Measurements from ENCODE around the gene HSBP1L1. TPM values are rescaled to one million over a fixed set of nuclear protein-coding genes. Genes with fewer than 3 reads are reported as not detected.

The HSBP1L1 gene
- polyA plus RNA-seq: 10 to 100 TPM; 15.2 to 27.4 (median 19.0) TPM

GRCh38 chr18:79964330-79965118 is at the start of gene HSBP1L1:
TSS of gene HSBP1L1 (plus strand) at chr18:79964643. CDS start at chr18:79964736, 93 bp downstream.
- 2 to 4% (median 3%) methylated on average over 68 to 73 of the region's 73 CpGs for WGBS, 3 donors
- no peak within 1 kb of the TSS for H3K27ac ChIP-seq (ENCODE audit: low read depth, low read length)

GRCh38 chr18:79915161-79916127 is 49.0 kb upstream of the HSBP1L1 start:
- H3K27ac ChIP-seq (ENCODE audit: low read depth, low read length): no peak overlapping the region
- WGBS, 3 donors: 91 to 95% (median 94%) methylated on average over 48 to 50 of the region's 50 CpGs

- H3K27ac ChIP-seq (ENCODE audit: low read depth, low read length): no peak overlapping the region
- 87 to 90% (median 88%) methylated on average over 25 to 26 of the region's 26 CpGs for WGBS, 3 donors
Observed at GRCh38 chr18:79916128-79916494, 48.3 kb upstream of the HSBP1L1 start.

- H3K27ac ChIP-seq (ENCODE audit: low read depth, low read length): no peak overlapping the region
- 95 to 97% (median 97%) methylated on average over 24 of the region's 24 CpGs for WGBS, 3 donors
Observed at GRCh38 chr18:79916546-79917168, 47.8 kb upstream of the HSBP1L1 start.

- H3K27ac ChIP-seq (ENCODE audit: low read depth, low read length): no peak overlapping the region
- 96 to 98% (median 97%) methylated on average over 28 of the region's 28 CpGs for WGBS, 3 donors
Observed at GRCh38 chr18:79917169-79917852, 47.1 kb upstream of the HSBP1L1 start.

- 96 to 98% (median 96%) methylated on average over 21 to 25 of the region's 25 CpGs for WGBS, 3 donors
- H3K27ac ChIP-seq (ENCODE audit: low read depth, low read length): no peak overlapping the region
Observed at GRCh38 chr18:79917853-79918614, 46.4 kb upstream of the HSBP1L1 start.

GRCh38 chr18:79918615-79919011 is 45.8 kb upstream of the HSBP1L1 start:
- H3K27ac ChIP-seq (ENCODE audit: low read depth, low read length): no peak overlapping the region
- WGBS, 3 donors: 95 to 98% (median 97%) methylated on average over 19 to 20 of the region's 20 CpGs

- WGBS, 3 donors: 96 to 98% (median 97%) methylated on average over 19 of the region's 19 CpGs
- no peak overlapping the region for H3K27ac ChIP-seq (ENCODE audit: low read depth, low read length)
Observed at GRCh38 chr18:79919089-79919488, 45.4 kb upstream of the HSBP1L1 start.

- no peak overlapping the region for H3K27ac ChIP-seq (ENCODE audit: low read depth, low read length)
- 94 to 98% (median 96%) methylated on average over 20 to 24 of the region's 24 CpGs for WGBS, 3 donors
Observed at GRCh38 chr18:79921984-79922965, 42.2 kb upstream of the HSBP1L1 start.

- WGBS, 3 donors: 85 to 89% (median 86%) methylated on average over 16 to 17 of the region's 17 CpGs
- no peak overlapping the region for H3K27ac ChIP-seq (ENCODE audit: low read depth, low read length)
Observed at GRCh38 chr18:79922971-79923411, 41.5 kb upstream of the HSBP1L1 start.

- no peak overlapping the region for H3K27ac ChIP-seq (ENCODE audit: low read depth, low read length)
- 89 to 96% (median 96%) methylated on average over 26 of the region's 26 CpGs for WGBS, 3 donors
Observed at GRCh38 chr18:79923896-79924585, 40.4 kb upstream of the HSBP1L1 start.

- 30 to 78% (median 77%) methylated on average over 25 of the region's 25 CpGs for WGBS, 3 donors
- H3K27ac ChIP-seq (ENCODE audit: low read depth, low read length): no peak overlapping the region
Observed at GRCh38 chr18:79924814-79925731, 39.4 kb upstream of the HSBP1L1 start.

GRCh38 chr18:79926306-79926705 is 38.1 kb upstream of the HSBP1L1 start:
- no peak overlapping the region for H3K27ac ChIP-seq (ENCODE audit: low read depth, low read length)
- 93 to 96% (median 94%) methylated on average over 11 of the region's 11 CpGs for WGBS, 3 donors

- 58 to 92% (median 89%) methylated on average over 21 of the region's 21 CpGs for WGBS, 3 donors
- H3K27ac ChIP-seq (ENCODE audit: low read depth, low read length): no peak overlapping the region
Observed at GRCh38 chr18:79926715-79927606, 37.5 kb upstream of the HSBP1L1 start.
